Smooth muscle cell of the brain vasculature (primary cell): Measurements from ENCODE around the gene DSCAML1.
"Not testable (repeated sequence)": the region's sequence is repeated elsewhere in the genome, so short reads cannot be mapped to it uniquely, and the experiment has no call there.

Source experiments
- DNase-seq: peaks from one replicate; pipeline ENCODE4 v3.0.0-alpha.2; 2012; ENCODE audit warnings: low read depth, low spot score

Gene DSCAML1

DNA sequence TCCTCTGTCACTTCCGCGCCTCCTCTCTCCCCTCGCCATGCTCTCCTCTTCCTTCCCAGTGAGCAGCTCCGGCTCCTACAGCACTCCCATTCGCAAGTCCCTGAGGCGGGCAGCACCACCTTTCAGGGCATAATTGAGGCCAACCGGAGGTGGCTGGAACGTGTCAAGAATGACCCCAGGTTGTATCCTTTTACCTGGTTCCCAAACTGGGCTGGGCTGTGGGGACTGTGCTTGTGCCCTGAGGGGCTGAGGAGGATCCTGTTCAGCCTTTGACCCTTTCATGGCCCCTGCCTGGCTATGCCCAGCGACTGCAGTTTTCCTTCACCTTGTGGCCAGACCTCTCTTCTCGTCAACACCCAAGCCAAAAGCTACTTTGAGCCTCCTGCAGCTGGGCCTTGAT, 385.3 kb downstream of the DSCAML1 start:
- no peak for DNase-seq

- peak; percentile 18 for DNase-seq
These were observed 385.9 kb downstream of the DSCAML1 start for GRCh38 chr11:117410861-117411710.

DNA sequence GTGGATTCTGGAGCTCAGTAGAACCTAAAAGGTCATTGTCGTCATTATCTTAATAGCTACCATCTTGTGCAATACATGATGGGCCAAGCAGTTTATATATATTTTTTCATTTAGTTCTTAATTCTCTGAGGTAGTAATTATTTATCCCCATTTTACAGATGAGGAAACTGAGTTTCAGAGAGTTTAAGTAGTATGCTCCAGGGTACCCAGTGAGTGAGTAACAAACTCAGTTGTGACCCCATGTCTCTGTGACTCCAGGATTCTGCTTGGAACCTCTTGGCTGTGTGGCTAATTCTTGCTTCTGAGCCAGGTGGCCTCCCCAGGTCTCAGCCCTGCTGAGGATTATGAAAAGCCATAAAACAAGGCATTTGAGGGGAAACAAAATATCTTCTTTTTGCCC, 386.8 kb downstream of the DSCAML1 start:
- no peak for DNase-seq

GRCh38 chr11:117409511-117409910, 387.5 kb downstream of the DSCAML1 start:
- DNase-seq: no peak

DNA sequence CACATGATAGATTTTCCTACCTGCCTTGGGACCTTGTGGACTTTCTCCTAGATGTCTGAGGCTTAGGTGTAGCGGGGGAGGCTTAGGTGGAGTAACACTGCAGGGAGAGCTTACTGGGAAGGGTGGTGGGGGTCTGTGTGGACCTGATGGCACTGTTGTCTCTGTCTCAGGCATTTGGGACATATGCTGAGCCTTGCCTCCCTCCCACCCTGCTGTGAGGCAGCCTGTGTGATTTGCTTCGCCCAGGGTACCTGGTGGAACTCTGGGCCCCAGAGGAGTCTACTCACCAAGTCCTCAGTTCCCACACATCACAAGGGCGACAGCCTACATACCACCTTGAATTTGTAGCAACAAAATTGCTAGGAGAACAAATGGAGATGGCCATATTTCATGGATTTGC, 388.7 kb downstream of the DSCAML1 start:
- DNase-seq: no peak

DNA sequence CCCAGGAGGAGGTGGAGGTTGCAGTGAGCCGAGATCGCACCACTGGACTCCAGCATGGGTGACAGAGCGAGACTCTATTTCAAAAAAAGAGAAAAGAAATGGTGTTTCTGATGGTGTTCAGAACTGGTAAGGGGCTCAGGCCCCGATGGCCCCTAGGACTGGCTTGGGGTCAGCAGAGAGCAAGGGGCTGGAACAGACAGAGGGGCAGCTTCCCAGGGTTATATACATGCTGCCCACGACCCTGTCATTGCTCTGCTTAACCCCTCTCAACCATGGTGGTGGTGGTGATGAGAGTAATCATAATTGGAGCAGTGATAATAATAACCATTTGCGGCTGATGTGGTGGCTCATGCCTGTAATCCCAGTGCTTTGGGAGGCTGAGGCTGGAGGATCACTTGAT, 390.0 kb downstream of the DSCAML1 start:
- no peak for DNase-seq

- DNase-seq: not testable (repeated sequence)
These were observed 391.1 kb downstream of the DSCAML1 start for GRCh38 chr11:117405898-117406297.

DNA sequence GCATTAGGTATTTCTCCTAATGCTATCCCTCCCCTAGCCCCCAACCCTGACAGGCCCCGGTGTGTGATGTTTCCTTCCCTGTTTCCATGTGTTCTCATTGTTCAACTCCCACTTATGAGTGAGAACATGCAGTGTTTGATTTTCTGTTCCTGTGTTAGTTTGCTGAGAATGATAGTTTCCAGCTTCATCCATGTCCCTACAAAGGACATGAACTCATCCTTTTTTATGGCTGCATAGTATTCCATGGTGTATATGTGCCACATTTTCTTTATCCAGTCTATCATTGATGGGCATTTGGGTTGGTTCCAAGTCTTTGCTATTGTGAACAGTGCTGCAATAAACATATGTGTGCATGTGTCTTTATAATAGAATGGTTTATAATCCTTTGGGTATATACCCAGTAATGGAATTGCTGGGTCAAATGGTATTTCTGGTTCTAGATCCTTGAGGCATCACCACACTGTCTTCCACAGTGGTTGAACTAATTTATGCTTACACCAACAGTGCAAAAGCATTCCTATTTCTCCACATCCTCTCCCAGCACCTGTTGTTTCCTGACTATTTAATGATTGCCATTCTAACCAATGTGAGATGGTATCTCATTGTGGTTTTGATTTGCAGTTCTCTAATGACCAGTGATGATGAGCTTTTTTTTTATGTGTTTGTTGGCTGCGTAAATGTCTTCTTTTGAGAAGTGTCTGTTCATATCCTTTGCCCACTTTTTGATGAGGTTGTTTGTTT, 397.7 kb downstream of the DSCAML1 start:
- DNase-seq: not testable (repeated sequence)

DNA sequence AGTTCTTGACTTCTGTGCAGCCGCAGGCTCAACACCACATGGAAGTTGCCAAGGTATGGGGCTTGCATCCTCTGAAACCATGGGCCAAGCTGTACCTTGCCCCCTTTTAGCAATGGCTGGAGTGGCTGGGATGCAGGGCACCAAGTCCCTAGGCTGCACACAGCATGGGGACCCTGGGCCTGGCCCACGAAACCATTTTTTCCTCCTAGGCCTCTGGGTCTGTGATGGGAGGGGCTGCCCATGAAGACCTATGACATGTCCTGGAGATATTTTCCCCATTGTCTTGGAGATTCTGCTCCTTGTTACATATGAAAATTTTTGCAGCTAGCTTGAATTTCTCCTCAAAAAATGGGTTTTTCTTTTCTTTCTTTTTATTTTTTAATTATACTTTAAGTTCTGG, 398.4 kb downstream of the DSCAML1 start:
- DNase-seq: not testable (repeated sequence)

DNA sequence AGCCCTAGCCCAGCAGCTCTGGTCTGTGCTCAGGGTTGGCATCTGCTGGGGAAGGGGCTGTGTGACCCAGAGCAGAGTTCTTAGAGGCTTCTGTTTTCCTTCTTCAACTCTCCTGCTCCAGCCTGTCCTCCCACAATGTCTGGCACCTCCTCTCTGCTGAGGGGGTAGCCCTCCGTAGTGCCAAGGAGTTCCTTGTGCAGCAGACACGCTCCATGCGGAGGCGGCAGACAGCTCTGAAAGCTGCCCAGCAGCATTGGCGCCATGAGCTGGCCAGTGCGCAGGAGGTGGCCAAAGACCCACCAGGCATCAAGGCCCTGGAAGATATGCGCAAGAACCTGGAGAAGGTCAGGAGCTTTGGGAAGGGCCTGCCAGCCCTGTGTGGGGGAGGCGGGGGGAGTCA, 400.0 kb downstream of the DSCAML1 start:
- no peak for DNase-seq

- DNase-seq: no peak
These were observed 401.5 kb downstream of the DSCAML1 start for GRCh38 chr11:117395476-117395875.

DNA sequence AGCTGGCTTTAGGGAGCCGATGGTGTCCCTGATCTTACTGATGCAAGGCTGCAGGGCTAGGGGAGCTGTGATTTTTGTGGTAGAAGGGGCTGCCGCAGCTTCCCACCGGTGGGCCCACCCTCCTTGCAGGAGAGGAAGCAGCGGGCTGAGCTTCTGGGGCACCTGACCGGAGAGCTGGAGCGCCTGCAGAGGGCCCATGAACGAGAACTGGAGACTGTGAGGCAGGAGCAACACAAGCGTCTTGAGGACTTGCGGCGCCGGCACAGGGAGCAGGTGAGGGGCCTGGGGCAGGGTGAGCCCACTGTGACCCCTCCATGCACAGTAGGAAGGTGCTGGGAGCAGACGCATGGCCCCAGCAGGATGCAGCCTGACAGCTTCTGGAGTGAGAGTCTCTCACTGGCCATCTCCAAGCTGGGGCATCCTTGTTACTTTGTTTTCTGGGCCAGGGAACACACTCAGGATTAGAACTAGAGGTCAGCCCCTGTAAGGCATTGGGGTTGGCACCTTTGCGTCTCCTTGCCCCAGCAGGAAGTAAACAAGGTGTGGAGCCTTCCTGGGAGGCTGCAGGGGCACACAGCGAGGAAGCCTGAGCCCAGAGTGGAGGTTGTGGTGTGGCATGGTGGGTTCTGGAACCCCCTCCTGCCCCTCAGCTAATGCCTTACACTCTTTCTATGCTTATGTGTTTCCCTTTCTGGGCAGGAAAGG, 402.6 kb downstream of the DSCAML1 start:
- no peak for DNase-seq

GRCh38 chr11:117392979-117393378, 404.0 kb downstream of the DSCAML1 start:
- DNase-seq: no peak

DNA sequence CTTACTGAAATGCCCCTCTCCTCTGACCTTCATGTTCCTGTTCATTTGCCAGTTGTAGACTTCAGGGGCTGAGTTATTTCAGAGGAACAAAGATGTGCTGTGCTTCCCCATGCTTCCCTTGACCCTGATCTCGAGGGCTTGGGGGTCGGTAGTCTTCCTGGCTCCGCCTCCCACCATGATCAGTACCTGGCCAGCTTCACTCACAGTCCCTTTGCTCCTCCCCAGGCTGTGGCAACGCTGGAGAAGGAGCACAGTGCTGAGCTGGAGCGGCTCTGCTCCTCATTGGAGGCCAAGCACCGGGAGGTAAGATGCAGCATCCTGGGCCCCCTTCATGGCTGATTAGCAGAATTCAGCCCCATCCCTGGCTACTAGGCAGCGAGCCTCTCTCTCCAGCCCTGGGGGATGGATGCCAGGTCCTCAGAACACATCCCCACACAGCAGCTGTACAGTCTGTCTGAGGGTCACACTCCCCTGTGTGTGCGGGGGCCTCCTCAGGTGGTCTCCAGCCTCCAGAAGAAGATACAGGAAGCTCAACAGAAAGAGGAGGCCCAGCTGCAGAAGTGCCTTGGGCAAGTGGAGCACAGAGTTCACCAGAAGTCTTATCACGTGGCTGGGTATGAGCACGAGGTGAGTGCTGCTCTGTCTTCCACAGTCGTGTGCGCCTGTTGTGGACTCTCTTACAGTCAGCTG, 404.9 kb downstream of the DSCAML1 start:
- DNase-seq: no peak

DNA sequence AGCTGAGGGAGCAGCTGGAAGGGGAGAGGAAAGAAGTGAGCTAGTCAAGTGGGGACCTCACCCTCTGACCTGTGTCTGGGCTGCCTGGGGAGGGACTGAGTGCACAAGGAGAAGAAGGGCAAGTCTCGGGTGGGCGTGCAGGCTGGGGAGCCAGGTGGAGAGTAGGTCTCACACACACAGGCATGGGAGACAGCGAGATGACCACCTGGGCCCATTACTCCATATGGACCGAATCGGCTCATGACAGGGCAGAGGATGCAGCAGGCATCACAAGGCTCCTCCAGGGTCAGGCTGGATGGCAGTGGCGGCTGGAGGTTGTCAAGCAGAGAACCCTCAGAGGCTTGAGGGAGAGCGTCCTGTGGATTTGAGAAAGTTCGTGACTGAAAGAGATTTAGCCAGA, 405.8 kb downstream of the DSCAML1 start:
- no peak for DNase-seq

DNA sequence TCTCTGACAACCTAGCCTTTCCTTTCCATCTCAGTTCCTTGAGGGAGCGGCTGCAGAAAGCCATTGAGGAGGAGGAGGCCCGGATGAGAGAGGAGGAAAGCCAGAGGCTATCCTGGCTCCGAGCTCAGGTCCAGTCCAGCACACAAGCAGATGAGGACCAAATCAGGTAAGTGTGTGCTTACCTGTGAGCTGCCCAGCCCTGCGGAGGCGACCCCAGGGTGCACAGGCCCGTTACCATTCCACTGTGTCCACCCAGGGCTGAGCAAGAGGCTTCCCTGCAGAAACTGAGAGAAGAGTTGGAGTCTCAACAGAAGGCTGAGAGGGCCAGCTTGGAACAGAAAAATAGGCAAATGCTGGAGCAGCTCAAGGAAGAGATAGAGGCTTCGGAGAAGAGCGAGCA, 406.3 kb downstream of the DSCAML1 start:
- DNase-seq: no peak

DNA sequence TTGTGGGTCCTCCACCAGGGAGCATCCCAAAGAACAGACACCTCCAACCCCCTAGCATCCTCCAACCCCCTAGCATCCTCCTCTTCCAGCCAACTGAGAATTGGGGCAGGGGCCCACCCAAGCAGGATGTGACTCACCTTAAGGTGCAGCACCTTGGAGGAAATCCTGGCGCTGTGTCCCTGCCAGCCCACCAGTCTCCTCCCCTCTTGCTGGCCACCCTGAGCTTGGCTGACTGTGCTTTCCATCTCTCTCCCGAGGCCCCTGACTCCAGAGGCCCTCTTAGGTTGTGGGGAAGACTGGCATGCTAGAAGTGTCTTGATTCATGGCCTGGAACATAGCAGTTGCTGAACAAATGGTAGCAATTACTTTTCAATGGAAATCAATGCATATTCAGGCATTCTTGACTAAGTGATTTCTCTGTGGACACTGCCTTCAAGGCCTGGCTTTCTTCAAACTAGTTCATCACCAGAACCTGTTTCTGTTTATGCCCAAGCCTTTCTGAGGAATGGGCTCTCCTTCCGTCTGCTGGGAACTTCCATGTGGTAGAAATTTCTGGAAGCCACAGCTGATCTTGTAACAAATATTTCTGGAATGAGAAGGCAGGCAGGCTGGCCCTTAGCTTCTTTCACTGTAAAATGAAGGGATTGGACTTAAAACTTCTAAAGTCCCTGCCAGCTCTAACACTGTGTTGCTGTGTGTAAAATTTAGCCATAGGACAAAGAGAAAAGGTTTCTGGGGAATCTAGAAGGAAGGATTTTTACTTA, 408.8 kb downstream of the DSCAML1 start:
- DNase-seq: no peak

- no peak for DNase-seq
These were observed 411.1 kb downstream of the DSCAML1 start for GRCh38 chr11:117385906-117386305.

DNA sequence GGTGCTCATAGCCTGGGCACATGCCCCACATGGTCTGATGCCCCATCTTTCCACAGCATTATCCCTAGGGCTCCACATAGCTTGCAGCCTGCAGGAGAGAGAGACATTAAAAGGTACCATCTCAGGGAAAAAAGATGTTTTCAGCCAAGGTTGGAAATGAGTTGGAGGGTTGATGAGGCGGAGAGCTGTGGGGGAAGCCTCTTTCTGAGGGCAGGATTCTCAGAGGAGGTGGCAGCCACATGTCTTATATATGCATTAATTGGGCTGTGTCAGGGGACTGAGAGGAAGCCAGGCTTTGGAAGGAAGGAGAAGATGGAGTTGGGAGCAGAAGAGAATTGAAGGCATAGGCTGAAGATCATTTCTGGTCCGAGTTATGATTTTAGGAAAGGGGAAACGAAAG, 411.5 kb downstream of the DSCAML1 start:
- DNase-seq: no peak

- DNase-seq: peak; percentile 3
These were observed 413.0 kb downstream of the DSCAML1 start for GRCh38 chr11:117384045-117384444.

DNA sequence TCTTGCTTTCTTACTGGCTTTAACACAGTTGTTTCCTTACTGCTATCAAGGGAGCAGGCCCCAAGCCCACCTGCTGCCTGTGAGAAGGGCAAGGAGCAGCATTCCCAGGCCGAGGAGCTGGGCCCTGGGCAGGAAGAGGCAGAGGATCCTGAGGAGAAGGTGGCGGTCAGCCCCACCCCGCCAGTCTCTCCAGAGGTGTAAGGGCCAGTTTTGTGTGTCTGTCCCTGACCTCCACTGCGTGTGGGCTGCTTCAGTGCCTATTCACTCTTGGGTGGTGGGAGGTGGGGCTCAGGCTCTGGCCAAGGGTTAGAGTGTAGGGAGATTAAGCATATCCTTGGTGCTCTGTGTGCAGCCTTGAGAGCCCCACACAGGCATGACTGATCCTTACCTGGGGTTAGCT, 414.3 kb downstream of the DSCAML1 start:
- no peak for DNase-seq
